ENCODE measurements around the gene DNAL4. TPM values are rescaled to one million over a fixed set of nuclear protein-coding genes. Genes with fewer than 3 reads are reported as not detected.

Gene DNAL4
- total and polyA plus RNA-seq, 5 experiments from 2014 or later, result 9.3 to 14.7 (median 11.5) TPM

- Mint-ChIP-seq H3K27me3 (no peaks in the 10 kb centered on the region), H3K36me3 (no peaks in the 10 kb centered on the region), H3K4me3 (no peak overlapping the region), H3K4me1 (peaks cover 28 to 51% (median 43%) of the 10 kb centered on the region in 4 donors), H3K27ac (peak overlapping the region in 1 of 10 donors; percentile 19), H3K9me3 (no peaks in the 10 kb centered on the region)
- ATAC-seq, result no peak
- POLR2A ChIA-PET, result interaction anchor here (0.6 to 36.4 kb wide), 2 partner anchors 23 to 73 kb away, joined by 6 to 1495 read pairs; partner anchors contain the start of gene SUN2
- DNase-seq, result no peak
Observed at GRCh38 chr22:38761202-38762162, 32.5 kb downstream of the DNAL4 start.

GRCh38 chr22:38760477-38761201, 33.3 kb downstream of the DNAL4 start:
- DNase-seq, result no peak
- peak overlapping the region in 1 of 10 donors; percentile 11 for H3K4me3 Mint-ChIP-seq
- ATAC-seq, result no peak
- H3K36me3 Mint-ChIP-seq, result no peaks in the 10 kb centered on the region
- H3K9me3 Mint-ChIP-seq, result no peaks in the 10 kb centered on the region
- POLR2A ChIA-PET, result interaction anchor here (0.5 to 36.4 kb wide), 4 partner anchors 22 to 1218 kb away, joined by 3 to 1495 read pairs (median 18); partner anchors contain the start of genes NPTXR and SUN2
- H3K27me3 Mint-ChIP-seq, result no peaks in the 10 kb centered on the region
- H3K4me1 Mint-ChIP-seq, result peaks cover 29 to 46% (median 37%) of the 10 kb centered on the region in 4 donors
- H3K27ac Mint-ChIP-seq, result peak overlapping the region in 8 of 10 donors; percentile 60 to 98 (median 88)

- ATAC-seq, result no peak
- H3K27ac Mint-ChIP-seq, result peak overlapping the region; percentile 87 to 99 (median 96)
- no peak for DNase-seq
- no peaks in the 10 kb centered on the region for H3K27me3 Mint-ChIP-seq
- peak overlapping the region in 9 of 10 donors; percentile 68 to 97 (median 86) for H3K4me3 Mint-ChIP-seq
- H3K36me3 Mint-ChIP-seq, result peaks cover 4 to 9% (median 8%) of the 10 kb centered on the region in 3 donors
- H3K9me3 Mint-ChIP-seq, result no peaks in the 10 kb centered on the region
- POLR2A ChIA-PET, result interaction anchor here (0.5 to 36.4 kb wide), 10 partner anchors 9 to 575 kb away, joined by 3 to 1495 read pairs (median 6); partner anchors contain the start of genes GTPBP1, NPTXR and SUN2
- H3K4me1 Mint-ChIP-seq, result peaks cover 29 to 47% (median 40%) of the 10 kb centered on the region in 4 donors
Observed at GRCh38 chr22:38759005-38759404, 34.9 kb downstream of the DNAL4 start.

- Mint-ChIP-seq H3K27ac (peak overlapping the region; percentile 87 to 99 (median 96)), H3K36me3 (peaks cover 10 to 15% (median 14%) of the 10 kb centered on the region in 3 donors), H3K4me3 (peak overlapping the region; percentile 68 to 97 (median 85)), H3K4me1 (peaks cover 31 to 53% (median 44%) of the 10 kb centered on the region in 4 donors), H3K9me3 (no peaks in the 10 kb centered on the region), H3K27me3 (no peaks in the 10 kb centered on the region)
- DNase-seq (peak; percentile 52 to 90 (median 80)), ATAC-seq (peak; percentile 49 to 58)
- POLR2A ChIA-PET, result interaction anchor here (0.6 to 36.4 kb wide), 11 partner anchors 9 to 1269 kb away, joined by 3 to 1495 read pairs (median 5); partner anchors contain the start of genes GTPBP1, KDELR3, NPTXR and SUN2
Observed at GRCh38 chr22:38758276-38758945, 35.5 kb downstream of the DNAL4 start.

GRCh38 chr22:38757464-38757757, 36.5 kb downstream of the DNAL4 start:
- POLR2A ChIA-PET, result interaction anchor here (3.4 to 37.2 kb wide), 4 partner anchors 3 to 86 kb away, joined by 14 to 1495 read pairs (median 764); partner anchors contain the start of genes GTPBP1, NPTXR and SUN2
- no peak for ATAC-seq
- H3K27ac Mint-ChIP-seq, result peak overlapping the region; percentile 90 to 99 (median 96)
- no peaks in the 10 kb centered on the region for H3K9me3 Mint-ChIP-seq
- no peak for DNase-seq
- peaks cover 33 to 63% (median 52%) of the 10 kb centered on the region in 4 donors for H3K4me1 Mint-ChIP-seq
- H3K36me3 Mint-ChIP-seq, result peaks cover 15 to 23% (median 15%) of the 10 kb centered on the region in 3 donors
- no peaks in the 10 kb centered on the region for H3K27me3 Mint-ChIP-seq
- H3K4me3 Mint-ChIP-seq, result peak overlapping the region; percentile 92 to 97 (median 96)

- Mint-ChIP-seq H3K9me3 (no peaks in the 10 kb centered on the region), H3K4me1 (peaks cover 36 to 68% (median 57%) of the 10 kb centered on the region in 4 donors), H3K36me3 (peaks cover 15 to 28% (median 20%) of the 10 kb centered on the region in 3 donors), H3K27me3 (no peaks in the 10 kb centered on the region), H3K27ac (peak overlapping the region; percentile 90 to 99 (median 96)), H3K4me3 (peak overlapping the region; percentile 92 to 97 (median 96))
- POLR2A ChIA-PET, result interaction anchor here (0.6 to 37.2 kb wide), 7 partner anchors 2 to 390 kb away, joined by 3 to 1495 read pairs (median 14); partner anchors contain the start of genes GTPBP1, NPTXR and SUN2
- DNase-seq (peak in 2 of 10 donors; percentile 36 to 43), ATAC-seq (no peak)
Observed at GRCh38 chr22:38756711-38757463, 37.1 kb downstream of the DNAL4 start.

- peak; percentile 67 to 71 for ATAC-seq
- Mint-ChIP-seq H3K27ac (peak within 1 kb of the TSS; percentile 90 to 100 (median 99)), H3K9me3 (no peaks in the 10 kb centered on the region), H3K4me1 (peaks cover 41 to 77% (median 65%) of the 10 kb centered on the region in 4 donors), H3K27me3 (no peaks in the 10 kb centered on the region), H3K36me3 (peaks cover 15 to 36% (median 26%) of the 10 kb centered on the region in 3 donors), H3K4me3 (peak within 1 kb of the TSS; percentile 94 to 100 (median 99))
- POLR2A ChIA-PET, result interaction anchor here (0.6 to 37.2 kb wide), 9 partner anchors 1 to 391 kb away, joined by 3 to 1495 read pairs (median 14); partner anchors contain the start of genes GTPBP1, NPTXR, SUN2 and TOMM22
- peak; percentile 90 to 96 (median 94) for DNase-seq
Observed at GRCh38 chr22:38755911-38756532, 37.9 kb downstream of the DNAL4 start, which contains the start of gene SUN2. TSS of gene SUN2 (minus strand) at chr22:38755998. CDS start at chr22:38752628, 3,370 bp downstream.

GRCh38 chr22:38755155-38755910, 38.6 kb downstream of the DNAL4 start:
- POLR2A ChIA-PET, result interaction anchor here (1.2 to 37.2 kb wide), 7 partner anchors 1 to 88 kb away, joined by 4 to 1495 read pairs (median 33); partner anchors contain the start of genes GTPBP1, NPTXR, SUN2 and TOMM22
- Mint-ChIP-seq H3K4me1 (peaks cover 43 to 79% (median 67%) of the 10 kb centered on the region in 4 donors), H3K27me3 (no peaks in the 10 kb centered on the region), H3K36me3 (peaks cover 15 to 43% (median 27%) of the 10 kb centered on the region in 3 donors), H3K9me3 (no peaks in the 10 kb centered on the region), H3K4me3 (peak overlapping the region; percentile 94 to 100 (median 99)), H3K27ac (peak overlapping the region; percentile 90 to 100 (median 99))
- peak; percentile 0 to 2 for ATAC-seq
- peak in 8 of 10 donors; percentile 39 to 65 (median 54) for DNase-seq

- no peaks in the 10 kb centered on the region for H3K27me3 Mint-ChIP-seq
- POLR2A ChIA-PET, result interaction anchor here (1.2 to 37.2 kb wide), 6 partner anchors 0 to 89 kb away, joined by 4 to 1495 read pairs (median 32); partner anchors contain the start of genes GTPBP1, NPTXR, SUN2 and TOMM22
- H3K27ac Mint-ChIP-seq, result peak overlapping the region; percentile 90 to 100 (median 99)
- H3K9me3 Mint-ChIP-seq, result no peaks in the 10 kb centered on the region
- peak overlapping the region; percentile 94 to 100 (median 99) for H3K4me3 Mint-ChIP-seq
- peaks cover 15 to 48% (median 32%) of the 10 kb centered on the region in 3 donors for H3K36me3 Mint-ChIP-seq
- ATAC-seq, result no peak
- DNase-seq, result no peak
- H3K4me1 Mint-ChIP-seq, result peaks cover 46 to 81% (median 70%) of the 10 kb centered on the region in 4 donors
Observed at GRCh38 chr22:38754751-38755154, 39.2 kb downstream of the DNAL4 start.

Measured in naive thymus-derived CD8-positive, alpha-beta T cell (primary cell).